PC-3 (cell line): ENCODE data around the gene CABCOCO1. TPM values are rescaled to one million over a fixed set of nuclear protein-coding genes. Genes with fewer than 3 reads are reported as not detected.
A peak's percentile ranks its signal among the peaks of the same experiment; 100 is the strongest.

Experiments used
- ATAC-seq: fragments of 200-7000 bp; cut with Tn5 transposase; 2 replicates; pipeline ENCODE4 v1.9.1; 2020; ENCODE audit warnings: mild to moderate bottlenecking, moderate library complexity
- BruUV-seq: library from RNA; stranded (reverse); fragments of 400-500 nt; replicated peaks from 2 replicates; lab custom pipeline; 2021; lab: Mats Ljungman, UMichigan
- CTCF ChIA-PET: fragments of 300-600 bp; sonication (Branson Sonifier 250); formaldehyde crosslinking; loops from one replicate; lab custom pipeline; 2022; ENCODE audit warnings: antibody characterized with exemption; lab: Charles Lee
- POLR2A ChIA-PET: fragments of 300-600 bp; sonication (Branson Sonifier 250); formaldehyde crosslinking; loops from one replicate; lab custom pipeline; 2022; ENCODE audit warnings: antibody characterized with exemption; ENCODE audit not compliant: unreplicated experiment; lab: Charles Lee
- DNase-seq: peaks from one replicate; pipeline ENCODE4 v3.0.0-alpha.2; 2015
- H2AFZ ChIP-seq: fragments of 300-600 bp; sonication (generic); 2 replicates; pipeline ENCODE4 v1.6.0; 2016; ENCODE audit warnings: antibody characterized with exemption, low read length
- H3F3A ChIP-seq: fragments of 300-600 bp; sonication (generic); one replicate; pipeline ENCODE4 v1.6.0; 2017; ENCODE audit warnings: antibody characterized with exemption, low read length, control low read depth, mild to moderate bottlenecking; ENCODE audit not compliant: unreplicated experiment
- H3K27ac ChIP-seq: fragments of 300-600 bp; sonication (generic); 2 replicates; pipeline ENCODE4 v1.5.1; 2016; ENCODE audit warnings: mild to moderate bottlenecking, low read length
- H3K27me3 ChIP-seq: fragments of 300-600 bp; sonication (generic); 2 replicates; pipeline ENCODE4 v1.6.1; 2016; ENCODE audit warnings: low read length, mixed read lengths
- H3K36me3 ChIP-seq: fragments of 300-600 bp; sonication (generic); 2 replicates; pipeline ENCODE4 v1.6.1; 2016; ENCODE audit warnings: low read depth, mixed run types, low read length, mixed read lengths
- H3K4me1 ChIP-seq: fragments of 300-600 bp; sonication (generic); 2 replicates; pipeline ENCODE4 v1.5.1; 2016; ENCODE audit warnings: low read length; ENCODE audit not compliant: insufficient read depth
- H3K4me2 ChIP-seq: fragments of 300-600 bp; sonication (generic); 2 replicates; pipeline ENCODE4 v1.6.0; 2016; ENCODE audit warnings: low read length
- H3K4me3 ChIP-seq: fragments of 300-600 bp; sonication (generic); 2 replicates; pipeline ENCODE4 v1.5.1; 2016; ENCODE audit warnings: mild to moderate bottlenecking, low read length, mixed read lengths
- H3K79me2 ChIP-seq: fragments of 300-600 bp; sonication (generic); 2 replicates; pipeline ENCODE4 v1.6.1; 2017; ENCODE audit warnings: low read length, mixed read lengths
- H3K9ac ChIP-seq: fragments of 300-600 bp; sonication (generic); 2 replicates; pipeline ENCODE4 v1.6.0; 2016; ENCODE audit warnings: mild to moderate bottlenecking, low read length
- H3K9me2 ChIP-seq: fragments of 300-600 bp; sonication (generic); replicated peaks from 2 replicates; pipeline ENCODE4 v1.6.1; 2016; ENCODE audit warnings: mixed run types, low read length, mixed read lengths
- H3K9me3 ChIP-seq: fragments of 300-600 bp; sonication (generic); 2 replicates; pipeline ENCODE4 v1.6.1; 2016; ENCODE audit warnings: low read length, mixed read lengths
- H4K20me1 ChIP-seq: fragments of 300-600 bp; sonication (generic); 2 replicates; pipeline ENCODE4 v1.6.1; 2016; ENCODE audit warnings: low read length, mixed read lengths
- CTCF ChIP-seq: fragments of 300-600 bp; sonication (generic); conservative IDR thresholded peaks from 2 replicates; pipeline ENCODE4 v1.5.1; 2017; ENCODE audit warnings: antibody characterized with exemption, low read depth, mild to moderate bottlenecking, low read length
- EZH2 ChIP-seq: fragments of 300-600 bp; sonication (generic); IDR thresholded peaks from one replicate; pipeline ENCODE4 v1.6.1; 2017; ENCODE audit warnings: antibody characterized with exemption, mild to moderate bottlenecking, low read length; ENCODE audit not compliant: unreplicated experiment
- EZH2phosphoT487 ChIP-seq: fragments of 300-600 bp; sonication (generic); IDR thresholded peaks from 2 replicates; pipeline ENCODE4 v1.6.1; 2018; ENCODE audit warnings: mild to moderate bottlenecking, antibody characterized with exemption, low read length, borderline replicate concordance
- intact Hi-C: fragments of 100-400 bp; cut with micrococcal nuclease; formaldehyde crosslinking; loops from 2 replicates; pipeline ENCODE4 v1.9.0; 2023
- total RNA-seq: library from RNA; depleted of rRNA; stranded (reverse); fragments of >200 nt; gene quantifications from 2 replicates; pipeline ENCODE4 v1.2.3, GENCODE V29; 2014

Gene CABCOCO1
- total RNA-seq, 1 experiment from 2014 or later: not detected

- Histone ChIP-seq H4K20me1 (no peaks in the 10 kb centered on the region), H3K9ac (no peak overlapping the region), H3K79me2 (no peaks in the 10 kb centered on the region), H3K27ac (no peak overlapping the region), H3K36me3 (no peaks in the 10 kb centered on the region), H3F3A (no peaks in the 10 kb centered on the region), H2AFZ (no peak overlapping the region), H3K9me3 (no peaks in the 10 kb centered on the region), H3K4me3 (no peak overlapping the region), H3K27me3 (no peaks in the 10 kb centered on the region), H3K4me2 (peak overlapping the region; percentile 35), H3K9me2 (peaks cover 8% of the 10 kb centered on the region), H3K4me1 (peaks cover 31% of the 10 kb centered on the region)
- no peak for ATAC-seq
- POLR2A ChIA-PET: no interaction called here
- no TSS peak for BruUV-seq
- CTCF ChIA-PET: no interaction called here
- no peak for DNase-seq
- TF ChIP-seq CTCF: no peak
- no peak for TF ChIP-seq EZH2phosphoT487
- TF ChIP-seq EZH2: no peak
- intact Hi-C loops: loop anchor here (5.0 to 10.0 kb wide), 4 partner anchors 273 to 755 kb away; partner anchors contain the start of gene ARID5B
Observed at GRCh38 chr10:61629576-61629975, 33.2 kb upstream of the CABCOCO1 start.

GRCh38 chr10:61632057-61632670 lies 30.6 kb upstream of the CABCOCO1 start:
- Histone ChIP-seq H3F3A (peaks cover 7% of the 10 kb centered on the region), H3K9ac (no peak overlapping the region), H3K4me3 (no peak overlapping the region), H3K9me2 (peaks cover 8% of the 10 kb centered on the region), H2AFZ (no peak overlapping the region), H3K4me1 (peaks cover 53% of the 10 kb centered on the region), H3K9me3 (no peaks in the 10 kb centered on the region), H3K36me3 (no peaks in the 10 kb centered on the region), H3K79me2 (no peaks in the 10 kb centered on the region), H3K27me3 (no peaks in the 10 kb centered on the region), H4K20me1 (no peaks in the 10 kb centered on the region), H3K4me2 (no peak overlapping the region), H3K27ac (no peak overlapping the region)
- ChIA-PET CTCF (interaction anchor here (0.7 kb wide), 1 partner anchor 294 kb away, joined by 5 read pairs; no protein-coding TSS in a partner anchor), POLR2A (no interaction called here)
- TF ChIP-seq EZH2 (no peak), EZH2phosphoT487 (no peak), CTCF (no peak)
- no peak for ATAC-seq
- intact Hi-C loops: no loop called here
- no peak for DNase-seq
- no TSS peak for BruUV-seq

GRCh38 chr10:61633665-61634064 lies 29.1 kb upstream of the CABCOCO1 start:
- no TSS peak for BruUV-seq
- no peak overlapping the region for H3K9ac ChIP-seq
- ChIA-PET POLR2A (interaction anchor here (0.6 kb wide), 1 partner anchor 415 kb away, joined by 13 read pairs; no protein-coding TSS in a partner anchor), CTCF (interaction anchor here (0.6 kb wide), 2 partner anchors 88 to 253 kb away, joined by 4 read pairs; no protein-coding TSS in a partner anchor)
- H3K9me2 ChIP-seq: peaks cover 8% of the 10 kb centered on the region
- H3K4me3 ChIP-seq: no peak overlapping the region
- intact Hi-C loops: no loop called here
- H3K9me3 ChIP-seq: no peaks in the 10 kb centered on the region
- DNase-seq (peak; percentile 52), ATAC-seq (no peak; the same call in 1 of the 2 replicates)
- no peaks in the 10 kb centered on the region for H3K79me2 ChIP-seq
- peaks cover 7% of the 10 kb centered on the region for H3F3A ChIP-seq
- 0 out of 2 replicates have a peak overlapping the region, but pooled peaks have one; percentile 0 for H3K4me2 ChIP-seq
- H3K27ac ChIP-seq: no peak overlapping the region
- TF ChIP-seq EZH2 (no peak), CTCF (no peak), EZH2phosphoT487 (no peak)
- H3K4me1 ChIP-seq: peaks cover 42% of the 10 kb centered on the region
- H3K27me3 ChIP-seq: no peaks in the 10 kb centered on the region
- no peaks in the 10 kb centered on the region for H3K36me3 ChIP-seq
- peak overlapping the region; percentile 1; the same call in 1 of the 2 replicates for H2AFZ ChIP-seq
- H4K20me1 ChIP-seq: no peaks in the 10 kb centered on the region
